GM19438 (cell line): Measurements from ENCODE around the gene CNGA3.

Experiments used
- ATAC-seq: cut with Tn5 transposase; IDR thresholded peaks from one replicate; pipeline ENCODE4 v1.9.1; 2021; ENCODE audit warnings: low read depth; ENCODE audit not compliant: unreplicated experiment

Gene CNGA3

DNA sequence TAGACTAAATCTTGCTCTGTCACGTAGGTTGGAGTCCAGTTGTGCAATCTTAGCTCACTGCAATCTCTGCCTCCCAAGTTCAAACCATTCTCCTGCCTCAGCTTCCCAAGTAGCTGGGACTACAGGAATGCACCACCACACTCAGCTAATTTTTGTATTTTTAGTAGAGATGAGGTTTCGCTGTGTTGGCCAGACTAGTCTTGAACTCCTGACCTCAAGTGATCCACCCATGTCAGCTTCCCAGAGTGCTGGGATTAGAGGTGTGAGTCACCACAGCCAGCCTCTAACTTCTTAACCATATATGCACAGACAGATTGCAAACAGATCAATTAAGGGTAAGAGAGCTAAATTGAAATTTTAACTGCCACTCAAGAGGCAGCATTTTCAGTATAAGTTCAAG lies 22.1 kb upstream of the CNGA3 start:
- ATAC-seq: no peak

DNA sequence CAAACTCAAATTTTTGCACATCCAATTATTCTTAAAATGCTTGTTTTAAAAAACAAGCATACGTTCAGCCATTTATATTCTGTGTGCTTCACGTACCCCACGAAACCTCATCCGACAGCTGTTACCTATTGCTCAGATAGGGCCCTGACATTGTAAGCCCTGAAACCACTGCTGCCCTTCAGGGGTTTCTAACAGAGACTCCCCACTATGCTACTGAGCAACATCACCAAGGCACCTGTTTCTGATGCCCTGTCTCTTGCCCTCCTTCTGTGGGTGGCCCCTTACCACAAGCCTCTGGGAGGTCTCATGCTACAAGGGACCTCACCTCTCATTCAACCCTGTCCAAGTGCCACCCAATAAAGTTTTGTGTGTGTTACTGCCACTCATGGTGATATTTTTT lies 18.5 kb upstream of the CNGA3 start:
- ATAC-seq: no peak

GRCh38 chr2:98329549-98329948 lies 16.7 kb upstream of the CNGA3 start:
- ATAC-seq: no peak

DNA sequence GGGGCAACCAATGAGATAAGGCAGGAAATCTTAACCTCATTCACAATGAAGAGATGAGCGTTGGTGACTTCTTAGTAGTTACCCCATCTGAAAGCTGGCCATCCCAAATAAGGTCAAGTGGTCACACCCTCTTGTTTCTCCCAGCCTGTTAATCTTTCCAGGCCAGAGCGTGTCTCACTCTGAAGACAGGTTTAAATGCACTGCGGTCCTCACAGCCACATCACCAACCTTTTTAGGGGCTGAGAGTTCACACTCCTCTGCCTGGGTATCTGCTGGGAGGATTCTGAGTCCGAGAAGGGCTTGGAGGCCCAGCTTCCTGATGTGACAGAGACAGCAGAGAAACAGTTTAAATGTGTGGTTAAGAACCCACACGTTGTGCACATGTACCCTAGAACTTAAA lies 13.3 kb upstream of the CNGA3 start:
- no peak for ATAC-seq

DNA sequence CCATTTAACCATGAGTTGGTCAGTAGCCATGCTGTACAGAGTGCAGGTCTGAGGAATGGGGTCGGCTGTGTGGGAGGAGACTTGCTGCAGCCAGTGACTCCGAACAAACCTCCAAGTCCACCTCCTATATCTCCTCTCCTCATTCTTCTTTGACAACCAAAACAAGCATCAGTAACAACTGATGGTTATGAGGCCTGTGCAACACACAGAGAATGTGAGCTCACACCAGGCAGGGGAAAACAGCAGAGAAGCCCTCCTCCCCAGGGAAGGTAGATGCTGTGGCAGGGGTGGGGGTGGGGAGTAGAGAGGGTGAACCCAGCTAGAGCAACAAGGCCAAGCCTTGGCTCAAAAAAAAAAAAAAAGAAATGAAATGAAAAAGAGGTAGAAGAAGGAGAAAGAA lies 12.3 kb upstream of the CNGA3 start:
- ATAC-seq: no peak

DNA sequence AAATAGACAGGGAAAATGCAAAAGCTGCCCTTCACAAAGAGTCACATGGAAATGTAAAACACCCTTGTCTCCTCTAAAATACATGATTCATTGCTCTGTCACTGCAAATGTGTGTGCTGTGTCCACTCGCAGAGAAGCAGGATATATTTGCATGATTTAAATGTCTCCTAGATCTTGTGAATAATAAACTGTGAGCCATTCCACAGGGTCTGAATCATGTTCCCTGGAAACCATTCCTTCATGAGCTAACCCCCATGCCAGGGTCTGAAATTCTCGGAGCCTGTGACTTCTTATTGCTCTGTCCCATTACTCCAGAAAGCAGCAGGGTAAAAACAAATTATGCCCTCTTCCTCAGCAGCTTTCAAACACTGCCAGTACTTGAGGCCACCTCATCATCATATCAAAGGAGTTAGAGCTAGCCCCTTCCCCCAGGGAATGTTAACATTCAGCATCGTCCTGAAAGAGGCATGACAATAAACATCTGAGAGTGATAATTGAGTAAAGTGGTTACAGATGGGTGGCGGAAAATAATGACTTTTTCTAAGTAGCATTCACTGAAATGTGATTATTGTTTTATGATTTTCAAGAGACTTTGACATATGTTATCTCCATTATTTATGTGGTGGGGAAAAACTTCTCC lies 11.7 kb upstream of the CNGA3 start:
- no peak for ATAC-seq

GRCh38 chr2:98335271-98335670 lies 11.0 kb upstream of the CNGA3 start:
- no peak for ATAC-seq

DNA sequence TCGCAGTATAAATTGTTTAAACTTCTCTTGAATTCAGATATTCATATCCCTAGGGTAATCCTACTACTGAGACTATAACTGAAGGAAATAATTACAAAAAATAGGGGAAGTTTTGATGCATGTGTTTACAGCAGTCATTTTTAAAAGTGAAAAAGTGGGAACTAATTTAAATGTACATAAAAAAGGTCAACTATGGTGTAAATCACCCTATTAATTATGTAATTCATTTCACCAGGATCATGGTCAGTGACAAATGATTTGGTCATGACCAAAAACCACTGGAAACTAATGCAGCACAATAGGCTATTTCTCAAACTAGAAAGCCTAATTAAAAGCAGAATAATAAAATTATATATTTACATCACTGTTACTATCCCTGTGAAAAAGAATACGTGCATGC lies 5.0 kb upstream of the CNGA3 start:
- no peak for ATAC-seq

- ATAC-seq: no peak
These were observed 3.0 kb upstream of the CNGA3 start for GRCh38 chr2:98343285-98343684.

- ATAC-seq: no peak
These were observed 1.2 kb downstream of the CNGA3 start for GRCh38 chr2:98347298-98348065.

- no peak for ATAC-seq
These were observed 1.9 kb downstream of the CNGA3 start for GRCh38 chr2:98348066-98348561.

DNA sequence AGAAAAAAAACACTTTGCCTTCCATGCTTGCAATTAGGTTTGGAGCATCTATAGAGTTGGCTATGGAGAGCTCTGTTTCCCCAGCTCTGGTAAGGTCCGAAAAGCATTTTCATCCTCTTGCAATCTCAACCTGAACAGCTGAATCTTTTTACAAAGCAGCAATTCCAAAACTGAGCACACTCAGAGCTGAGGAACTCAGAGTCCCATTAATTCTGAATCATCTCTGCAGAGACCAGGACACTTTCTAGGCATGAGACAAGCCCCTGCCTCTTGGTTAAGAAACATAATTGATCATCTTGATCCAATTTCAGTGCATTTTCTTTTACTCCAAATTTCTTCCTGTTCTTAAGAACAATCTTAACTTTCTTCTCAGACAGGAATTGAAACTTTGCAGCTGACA lies 4.2 kb downstream of the CNGA3 start:
- ATAC-seq: no peak

- no peak for ATAC-seq
These were observed 9.6 kb downstream of the CNGA3 start for GRCh38 chr2:98355881-98356280.

- ATAC-seq: no peak
These were observed 10.5 kb downstream of the CNGA3 start for GRCh38 chr2:98356729-98357128.

DNA sequence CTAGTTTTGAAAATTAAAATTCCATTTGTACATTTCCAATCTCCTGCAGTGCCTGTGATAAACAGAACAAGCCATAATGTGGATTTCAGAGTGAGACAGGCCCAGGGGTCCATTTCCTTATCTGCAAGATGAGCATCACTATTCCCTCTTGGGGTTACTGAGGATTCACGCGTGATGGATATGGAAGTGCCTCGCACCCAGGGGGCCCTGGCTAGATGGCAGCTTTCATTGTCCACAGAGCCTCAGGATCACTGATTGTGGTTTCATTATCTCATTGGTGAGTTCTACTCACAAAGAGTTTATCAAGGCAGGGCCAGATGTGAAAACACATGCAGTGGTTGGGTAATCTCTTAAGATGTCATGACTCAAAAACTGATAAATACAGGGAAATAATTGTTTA lies 11.6 kb downstream of the CNGA3 start:
- no peak for ATAC-seq

DNA sequence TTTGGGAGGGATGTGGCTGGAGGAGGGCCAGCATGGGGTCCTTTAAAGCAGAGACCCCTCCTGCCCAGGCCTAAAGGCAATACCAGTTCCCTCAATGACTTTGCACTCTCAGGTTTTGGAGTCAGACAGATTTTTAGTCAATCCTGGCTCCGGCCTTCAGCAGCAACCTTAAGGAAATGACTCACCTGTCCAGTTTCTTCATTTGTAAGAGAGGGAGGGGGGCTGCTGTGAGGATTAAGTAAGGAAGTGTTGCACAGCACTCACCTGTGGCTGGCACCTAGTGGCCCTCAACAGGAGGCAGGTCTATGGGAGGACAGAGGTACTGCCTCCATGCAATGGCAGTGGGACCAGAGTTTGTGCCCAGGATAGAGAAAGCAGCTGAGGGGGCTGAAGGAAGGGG lies 13.7 kb downstream of the CNGA3 start:
- ATAC-seq: no peak

GRCh38 chr2:98367721-98368120 lies 21.5 kb downstream of the CNGA3 start:
- no peak for ATAC-seq

DNA sequence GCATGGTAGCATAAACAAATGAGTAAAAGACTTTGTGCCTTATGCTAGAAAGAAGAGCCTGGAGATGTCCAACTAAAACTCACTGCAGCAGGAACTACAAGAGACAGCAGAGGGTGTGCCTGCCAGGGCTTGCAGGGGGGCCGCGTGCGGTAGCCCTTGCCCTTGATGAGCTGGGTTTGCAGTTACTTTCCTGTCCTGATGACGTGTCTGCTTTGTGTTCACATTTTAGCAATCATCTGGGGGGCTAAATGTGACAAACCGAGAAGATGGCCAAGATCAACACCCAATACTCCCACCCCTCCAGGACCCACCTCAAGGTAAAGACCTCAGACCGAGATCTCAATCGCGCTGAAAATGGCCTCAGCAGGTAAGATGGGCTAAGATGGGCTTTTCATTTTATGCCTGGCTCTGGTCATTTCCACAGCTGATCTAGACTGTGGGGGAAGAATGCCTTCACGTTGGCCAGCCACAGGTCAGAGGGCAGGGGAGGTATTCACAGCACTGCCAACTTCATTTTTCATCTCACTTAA lies 23.5 kb downstream of the CNGA3 start:
- no peak for ATAC-seq

DNA sequence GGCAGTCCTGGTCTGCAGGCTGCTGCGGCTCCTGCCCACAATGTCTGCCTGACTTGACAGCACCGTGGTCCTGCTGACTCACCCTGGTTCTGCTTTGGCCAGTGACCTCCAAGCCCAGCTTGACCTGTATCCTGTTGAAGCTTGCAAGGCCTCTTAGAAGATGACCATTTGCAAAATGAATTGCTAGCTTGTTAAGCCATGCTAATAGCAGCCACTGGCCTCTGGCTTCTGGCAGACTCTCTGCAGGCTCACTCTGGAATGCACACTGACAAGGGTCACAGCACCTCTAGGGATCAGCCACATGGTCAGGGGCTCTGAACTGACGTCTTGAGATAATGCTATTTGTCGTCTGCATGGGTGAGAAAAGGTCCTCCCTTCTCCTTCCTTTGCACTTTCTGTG lies 25.9 kb downstream of the CNGA3 start:
- no peak for ATAC-seq

DNA sequence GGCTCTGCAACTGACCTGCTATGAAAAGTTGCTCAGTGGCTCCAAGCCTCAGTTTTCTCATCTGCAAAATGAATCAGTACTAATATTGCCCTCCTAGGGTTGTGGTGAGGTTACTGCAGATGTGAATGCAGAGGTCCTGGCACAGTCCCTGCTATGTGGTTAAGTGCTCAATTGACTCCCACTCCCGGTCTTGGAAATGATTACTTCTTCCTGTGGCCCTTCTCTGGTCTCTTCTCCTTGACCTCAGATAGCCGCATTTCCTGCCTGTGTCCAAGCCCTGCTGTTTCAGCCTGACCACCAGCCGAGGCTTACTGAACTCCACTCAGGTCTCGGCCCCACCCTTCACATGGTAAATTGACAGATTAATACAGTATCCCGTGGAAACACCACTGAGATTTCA lies 26.3 kb downstream of the CNGA3 start:
- no peak for ATAC-seq

DNA sequence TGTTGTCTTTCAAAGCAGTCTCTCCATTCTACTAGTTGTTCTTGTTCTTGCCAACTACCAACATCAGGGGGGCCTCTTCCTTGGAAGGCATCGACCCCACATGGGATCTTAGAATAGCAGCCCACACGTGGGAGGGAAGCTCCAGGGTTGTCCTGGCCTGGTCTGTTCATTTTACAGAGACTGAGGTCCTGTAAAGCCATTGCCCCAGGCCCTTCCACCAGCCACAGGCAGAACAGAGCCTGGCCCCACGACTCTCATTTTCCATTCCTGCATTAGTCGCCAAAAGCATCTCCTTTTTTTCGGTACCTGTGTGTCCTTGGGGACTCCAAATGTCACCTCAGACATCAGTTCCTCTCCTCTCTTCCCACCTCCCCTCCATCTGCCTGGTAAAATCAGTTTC lies 28.0 kb downstream of the CNGA3 start:
- no peak for ATAC-seq

- no peak for ATAC-seq
These were observed 28.8 kb downstream of the CNGA3 start for GRCh38 chr2:98374958-98375570.
